HepG2 (cell line): ENCODE results near the gene INKA2. TPM values are rescaled to one million over a fixed set of nuclear protein-coding genes. Genes with fewer than 3 reads are reported as not detected.

ENCODE experiments used
- ELF1 ChIP-seq: sonication (generic); formaldehyde crosslinking; IDR thresholded peaks from 2 replicates; pipeline ENCODE4 v1.4.0; 2020; ENCODE audit warnings: missing genetic modification reagents
- RFX3 ChIP-seq: IDR thresholded peaks from 2 replicates; pipeline ENCODE4 v1.6.1; 2016; ENCODE audit warnings: missing biosample characterization, missing genetic modification reagents
- SETDB1 ChIP-seq: sonication (generic); formaldehyde crosslinking; IDR thresholded peaks from 2 replicates; pipeline ENCODE4 v1.5.1; 2020; ENCODE audit warnings: missing genetic modification reagents, mild to moderate bottlenecking, borderline replicate concordance
- TCF7L2 ChIP-seq: IDR thresholded peaks from 2 replicates; pipeline ENCODE4 v1.6.1; 2011; ENCODE audit warnings: mild to moderate bottlenecking, low read depth, low read length, moderate library complexity
- TMF1 ChIP-seq: sonication (generic); formaldehyde crosslinking; IDR thresholded peaks from 2 replicates; pipeline ENCODE4 v1.8.1; 2022; ENCODE audit warnings: low read depth, missing genetic modification reagents
- TSC22D2 ChIP-seq: sonication (generic); formaldehyde crosslinking; IDR thresholded peaks from 2 replicates; pipeline ENCODE4 v1.5.1; 2020; ENCODE audit warnings: missing genetic modification reagents, mild to moderate bottlenecking, borderline replicate concordance
- U2AF2 ChIP-seq: fragments of 200-400 bp; formaldehyde crosslinking; IDR thresholded peaks from 2 replicates; pipeline ENCODE4 v1.6.1; 2017; ENCODE audit warnings: low read depth, mild to moderate bottlenecking, low read length
- ZC3H4 ChIP-seq: sonication (generic); formaldehyde crosslinking; IDR thresholded peaks from 2 replicates; pipeline ENCODE4 v1.4.0; 2020; ENCODE audit warnings: missing genetic modification reagents, borderline replicate concordance
- ZNF367 ChIP-seq: sonication (generic); formaldehyde crosslinking; IDR thresholded peaks from 2 replicates; pipeline ENCODE4 v1.4.0; 2020; ENCODE audit warnings: missing genetic modification reagents, borderline replicate concordance
- polyA plus RNA-seq, 8 experiments: library from polyadenylated mRNA; depleted of rRNA in 3 of 8; stranded (reverse) in 7 of 8; unstranded in 1 of 8; fragments of >200 nt; fragmentation: Illumina TruSeq in 4 of 8; extraction: Trizol in 4 of 8; gene quantifications; 2 replicates each; pipeline versions ENCODE4 v1.2.1 to v1.2.3, GENCODE V29; 2011 to 2016; ENCODE audit warnings: low read depth in 4 of 8, missing spikeins in 1 of 8, mixed read lengths in 1 of 8; ENCODE audit not compliant: insufficient read depth in 1 of 8
- total RNA-seq, 5 experiments: library from RNA; depleted of rRNA; stranded (reverse); fragments of >200 nt; fragmentation: Illumina TruSeq; extraction: Trizol; gene quantifications; 2 replicates each; pipeline ENCODE4 v1.2.3, GENCODE V29; 2016; ENCODE audit warnings: low read depth in 1 of 5
- TF ChIP-seq, protein P1 (sequence below): sonication (generic); formaldehyde crosslinking; IDR thresholded peaks from 2 replicates; pipeline ENCODE4 v1.4.0; 2020; ENCODE audit warnings: low read depth, missing genetic modification reagents
- TF ChIP-seq, protein P2 (sequence below): sonication (generic); formaldehyde crosslinking; IDR thresholded peaks from 2 replicates; pipeline ENCODE4 v1.4.0; 2020; ENCODE audit warnings: low read depth, mild to moderate bottlenecking, missing genetic modification reagents

Gene INKA2
- total and polyA plus RNA-seq, 2 of the 13 experiments (the other 11 are each of a cell fraction or from before 2014, with no cell fraction given), result 2.6 to 4.6 TPM

DNA sequence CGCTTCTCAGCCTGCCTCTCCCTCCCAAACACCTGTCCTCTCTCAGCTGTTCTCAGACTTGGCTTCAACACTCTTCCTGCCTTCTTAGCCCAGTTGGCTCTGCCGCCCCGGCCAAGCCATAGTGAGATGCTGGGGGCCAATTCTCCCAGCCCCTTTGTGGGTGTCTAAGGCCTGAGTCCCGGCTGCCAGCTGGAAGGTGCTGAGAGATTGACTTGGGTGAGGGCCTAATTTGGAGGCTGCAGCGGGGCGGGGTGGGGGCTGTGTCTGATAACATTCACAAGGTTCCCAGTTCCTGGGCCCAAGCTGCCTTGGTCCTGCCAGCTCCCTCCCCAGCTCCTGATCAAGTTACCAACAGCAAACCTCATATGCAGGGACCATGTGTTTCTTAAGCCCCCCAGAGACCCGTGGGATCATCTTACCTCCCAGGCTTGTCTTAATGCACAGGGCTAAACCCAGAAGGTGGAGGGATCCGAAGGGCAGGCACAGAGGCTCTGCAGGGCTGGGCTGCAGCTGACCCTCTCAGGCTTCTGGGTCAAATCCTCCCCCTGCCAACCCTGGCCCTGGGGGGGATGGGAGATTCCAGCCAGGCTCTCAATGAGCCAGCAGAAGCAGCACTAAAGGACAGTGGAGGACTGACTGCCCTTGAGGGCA, 9.8 kb downstream of the INKA2 start (continued):
- no peak for TF ChIP-seq SETDB1 (CRISPR knock-in tag)
- no peak for TF ChIP-seq RFX3 (CRISPR knock-in tag)
- no peak for TF ChIP-seq TSC22D2 (CRISPR knock-in tag)
- no peak for TF ChIP-seq U2AF2
- TF ChIP-seq TCF7L2, result no peak
- no peak for TF ChIP-seq ZNF367 (CRISPR knock-in tag)
- TF ChIP-seq, protein P1, sequence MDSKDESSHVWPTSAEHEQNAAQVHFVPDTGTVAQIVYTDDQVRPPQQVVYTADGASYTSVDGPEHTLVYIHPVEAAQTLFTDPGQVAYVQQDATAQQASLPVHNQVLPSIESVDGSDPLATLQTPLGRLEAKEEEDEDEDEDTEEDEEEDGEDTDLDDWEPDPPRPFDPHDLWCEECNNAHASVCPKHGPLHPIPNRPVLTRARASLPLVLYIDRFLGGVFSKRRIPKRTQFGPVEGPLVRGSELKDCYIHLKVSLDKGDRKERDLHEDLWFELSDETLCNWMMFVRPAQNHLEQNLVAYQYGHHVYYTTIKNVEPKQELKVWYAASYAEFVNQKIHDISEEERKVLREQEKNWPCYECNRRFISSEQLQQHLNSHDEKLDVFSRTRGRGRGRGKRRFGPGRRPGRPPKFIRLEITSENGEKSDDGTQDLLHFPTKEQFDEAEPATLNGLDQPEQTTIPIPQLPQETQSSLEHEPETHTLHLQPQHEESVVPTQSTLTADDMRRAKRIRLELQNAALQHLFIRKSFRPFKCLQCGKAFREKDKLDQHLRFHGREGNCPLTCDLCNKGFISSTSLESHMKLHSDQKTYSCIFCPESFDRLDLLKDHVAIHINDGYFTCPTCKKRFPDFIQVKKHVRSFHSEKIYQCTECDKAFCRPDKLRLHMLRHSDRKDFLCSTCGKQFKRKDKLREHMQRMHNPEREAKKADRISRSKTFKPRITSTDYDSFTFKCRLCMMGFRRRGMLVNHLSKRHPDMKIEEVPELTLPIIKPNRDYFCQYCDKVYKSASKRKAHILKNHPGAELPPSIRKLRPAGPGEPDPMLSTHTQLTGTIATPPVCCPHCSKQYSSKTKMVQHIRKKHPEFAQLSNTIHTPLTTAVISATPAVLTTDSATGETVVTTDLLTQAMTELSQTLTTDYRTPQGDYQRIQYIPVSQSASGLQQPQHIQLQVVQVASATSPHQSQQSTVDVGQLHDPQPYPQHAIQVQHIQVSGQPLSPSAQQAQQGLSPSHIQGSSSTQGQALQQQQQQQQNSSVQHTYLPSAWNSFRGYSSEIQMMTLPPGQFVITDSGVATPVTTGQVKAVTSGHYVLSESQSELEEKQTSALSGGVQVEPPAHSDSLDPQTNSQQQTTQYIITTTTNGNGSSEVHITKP (CRISPR knock-in tag), result no peak
- TF ChIP-seq ZC3H4 (CRISPR knock-in tag), result no peak
- no peak for TF ChIP-seq TMF1
- no peak for TF ChIP-seq ELF1 (CRISPR knock-in tag)
- TF ChIP-seq, protein P2, sequence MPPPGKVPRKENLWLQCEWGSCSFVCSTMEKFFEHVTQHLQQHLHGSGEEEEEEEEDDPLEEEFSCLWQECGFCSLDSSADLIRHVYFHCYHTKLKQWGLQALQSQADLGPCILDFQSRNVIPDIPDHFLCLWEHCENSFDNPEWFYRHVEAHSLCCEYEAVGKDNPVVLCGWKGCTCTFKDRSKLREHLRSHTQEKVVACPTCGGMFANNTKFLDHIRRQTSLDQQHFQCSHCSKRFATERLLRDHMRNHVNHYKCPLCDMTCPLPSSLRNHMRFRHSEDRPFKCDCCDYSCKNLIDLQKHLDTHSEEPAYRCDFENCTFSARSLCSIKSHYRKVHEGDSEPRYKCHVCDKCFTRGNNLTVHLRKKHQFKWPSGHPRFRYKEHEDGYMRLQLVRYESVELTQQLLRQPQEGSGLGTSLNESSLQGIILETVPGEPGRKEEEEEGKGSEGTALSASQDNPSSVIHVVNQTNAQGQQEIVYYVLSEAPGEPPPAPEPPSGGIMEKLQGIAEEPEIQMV (CRISPR knock-in tag), result no peak
